Vagina (tissue), 2 donors: ENCODE data around the gene C4orf17. TPM values are rescaled to one million over a fixed set of nuclear protein-coding genes. Genes with fewer than 3 reads are reported as not detected.

Source experiments
- DNase-seq, 2 donors: peaks; one replicate each; pipeline ENCODE4 v3.0.0-alpha.2; 2017; ENCODE audit errors: extremely low spot score in 2 of 2
- H3K27ac ChIP-seq: fragments of 200-600 bp; sonication (generic); one replicate; pipeline ENCODE4 v1.5.1; 2019
- H3K27me3 ChIP-seq: fragments of 200-600 bp; sonication (generic); one replicate; pipeline ENCODE4 v1.5.1; 2019
- H3K36me3 ChIP-seq, 2 donors: fragments of 200-600 bp; sonication (generic); one replicate each; pipeline ENCODE4 v1.5.1; 2017 to 2019
- H3K4me1 ChIP-seq: fragments of 200-600 bp; sonication (generic); one replicate; pipeline ENCODE4 v1.5.1; 2019
- H3K4me3 ChIP-seq, 2 donors: fragments of 200-600 bp; sonication (generic); 1 replicate in 1 of 2; 2 replicates in 1 of 2; pipeline ENCODE4 v1.5.1; 2016 to 2019
- H3K9me3 ChIP-seq: fragments of 200-600 bp; sonication (generic); one replicate; pipeline ENCODE4 v1.5.1; 2019
- POLR2A ChIP-seq, 2 donors: fragments of 450-650 bp; IDR thresholded peaks; one replicate each; pipeline ENCODE4 v1.6.1; 2017; ENCODE audit warnings: antibody characterized with exemption in 2 of 2, mild to moderate bottlenecking in 2 of 2, moderate library complexity in 2 of 2
- POLR2AphosphoS5 ChIP-seq, 2 donors: sonication (generic); formaldehyde crosslinking; IDR thresholded peaks; one replicate each; pipeline ENCODE4 v1.9.0; 2017; ENCODE audit warnings: antibody characterized with exemption in 2 of 2, mild to moderate bottlenecking in 2 of 2, low read depth in 1 of 2; ENCODE audit not compliant: insufficient read depth in 1 of 2
- intact Hi-C: fragments of 100-400 bp; cut with DNase I; formaldehyde crosslinking; loops from one replicate; pipeline ENCODE4 v1.15.1; 2023
- total RNA-seq: library from RNA; depleted of rRNA; stranded (reverse); fragments of >200 nt; gene quantifications from one replicate; pipeline ENCODE4 v1.2.3, GENCODE V29; 2016
- TF ChIP-seq, protein P1 (sequence below), 3 experiments: fragments of 450-650 bp in 2 of 3; fragments of 200-600 bp in 1 of 3; sonication (generic) in 1 of 3; IDR thresholded peaks; one replicate each; pipeline ENCODE4 v1.5.1; 2017 to 2019; ENCODE audit warnings: antibody characterized with exemption in 3 of 3, mild to moderate bottlenecking in 2 of 3, moderate library complexity in 2 of 3

Gene C4orf17
- total RNA-seq, 1 donor from 2014 or later, result not detected

DNA sequence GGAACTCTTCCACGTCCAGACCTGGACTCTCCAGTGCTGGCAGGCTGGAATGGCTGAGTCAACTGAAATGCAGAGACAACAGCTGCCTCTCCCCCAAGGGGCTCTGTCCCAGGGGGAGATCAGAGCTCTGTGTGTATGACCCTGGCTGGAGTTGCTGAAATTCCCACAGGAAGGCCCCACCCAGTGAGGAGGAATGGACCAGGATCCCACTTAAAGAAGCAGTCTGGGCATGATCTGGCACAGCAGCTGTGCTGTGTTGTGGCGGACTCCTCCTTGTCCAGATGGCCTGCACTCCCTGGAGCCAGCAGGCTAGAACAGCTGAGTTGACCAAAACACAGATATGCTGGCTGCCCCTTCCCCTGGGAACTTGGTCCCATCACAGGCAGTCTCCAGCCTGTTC lies 25.4 kb downstream of the C4orf17 start:
- DNase-seq, result no peak
- Histone ChIP-seq H3K9me3 (no peaks in the 10 kb centered on the region), H3K36me3 (no peaks in the 10 kb centered on the region), H3K27me3 (no peaks in the 10 kb centered on the region), H3K4me1 (no peaks in the 10 kb centered on the region), H3K4me3 (no peak overlapping the region), H3K27ac (no peak overlapping the region)
- intact Hi-C loops, result no loop called here
- TF ChIP-seq, protein P1, sequence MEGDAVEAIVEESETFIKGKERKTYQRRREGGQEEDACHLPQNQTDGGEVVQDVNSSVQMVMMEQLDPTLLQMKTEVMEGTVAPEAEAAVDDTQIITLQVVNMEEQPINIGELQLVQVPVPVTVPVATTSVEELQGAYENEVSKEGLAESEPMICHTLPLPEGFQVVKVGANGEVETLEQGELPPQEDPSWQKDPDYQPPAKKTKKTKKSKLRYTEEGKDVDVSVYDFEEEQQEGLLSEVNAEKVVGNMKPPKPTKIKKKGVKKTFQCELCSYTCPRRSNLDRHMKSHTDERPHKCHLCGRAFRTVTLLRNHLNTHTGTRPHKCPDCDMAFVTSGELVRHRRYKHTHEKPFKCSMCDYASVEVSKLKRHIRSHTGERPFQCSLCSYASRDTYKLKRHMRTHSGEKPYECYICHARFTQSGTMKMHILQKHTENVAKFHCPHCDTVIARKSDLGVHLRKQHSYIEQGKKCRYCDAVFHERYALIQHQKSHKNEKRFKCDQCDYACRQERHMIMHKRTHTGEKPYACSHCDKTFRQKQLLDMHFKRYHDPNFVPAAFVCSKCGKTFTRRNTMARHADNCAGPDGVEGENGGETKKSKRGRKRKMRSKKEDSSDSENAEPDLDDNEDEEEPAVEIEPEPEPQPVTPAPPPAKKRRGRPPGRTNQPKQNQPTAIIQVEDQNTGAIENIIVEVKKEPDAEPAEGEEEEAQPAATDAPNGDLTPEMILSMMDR (IDR thresholded peaks at IDR 0.05), result no peak

DNA sequence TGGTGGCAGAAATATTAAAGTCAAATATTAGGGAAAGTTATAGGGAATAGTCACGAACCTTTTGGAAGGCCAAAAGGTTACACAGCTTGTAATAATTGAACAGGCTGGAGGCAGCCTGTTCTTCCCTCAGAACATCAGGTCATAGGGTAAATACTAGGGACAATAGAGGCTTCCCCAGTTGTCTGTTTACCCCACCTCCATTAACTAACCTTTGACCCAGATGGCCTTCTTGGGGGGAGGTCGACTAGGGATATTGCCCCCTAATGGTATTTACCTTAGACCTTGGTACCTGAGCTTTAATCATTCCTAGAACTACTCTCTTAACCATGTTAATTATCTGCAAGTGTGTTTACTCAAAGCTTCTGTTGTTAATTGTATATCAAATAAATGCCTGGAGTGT lies 26.0 kb downstream of the C4orf17 start:
- TF ChIP-seq, protein P1 (IDR thresholded peaks at IDR 0.05), result no peak
- TF ChIP-seq POLR2AphosphoS5 (IDR thresholded peaks at IDR 0.05; ENCODE audit: insufficient read depth in 1 of 2, low read depth in 1 of 2), result no peak
- TF ChIP-seq POLR2A (IDR thresholded peaks at IDR 0.05), result no peak
- H3K27ac ChIP-seq, result no peak overlapping the region
- no peaks in the 10 kb centered on the region for H3K36me3 ChIP-seq
- DNase-seq, result no peak
- intact Hi-C loops, result no loop called here
- no peaks in the 10 kb centered on the region for H3K4me1 ChIP-seq
- no peaks in the 10 kb centered on the region for H3K27me3 ChIP-seq
- H3K9me3 ChIP-seq, result no peaks in the 10 kb centered on the region
- H3K4me3 ChIP-seq, result no peak overlapping the region

DNA sequence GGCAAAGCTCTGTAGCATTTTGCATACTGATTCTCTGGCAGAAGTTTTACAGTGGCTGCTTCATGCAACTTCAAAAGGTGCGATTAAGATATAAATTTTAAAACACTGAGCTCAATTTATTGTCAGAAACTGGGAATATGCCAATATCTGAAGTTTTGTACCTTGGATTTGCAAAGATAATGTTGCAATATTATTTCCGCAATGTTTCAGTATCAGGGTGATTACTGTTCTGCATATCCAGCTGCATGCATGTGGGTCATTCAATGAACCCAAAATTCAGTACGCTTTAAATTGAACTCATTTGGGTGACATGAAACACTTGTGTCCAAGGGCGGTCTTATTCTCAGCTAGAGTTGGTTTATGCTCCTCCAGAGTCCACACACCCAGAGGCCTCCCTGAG lies 26.9 kb downstream of the C4orf17 start:
- no peaks in the 10 kb centered on the region for H3K9me3 ChIP-seq
- H3K36me3 ChIP-seq, result no peaks in the 10 kb centered on the region
- H3K4me3 ChIP-seq, result no peak overlapping the region
- no peak overlapping the region for H3K27ac ChIP-seq
- H3K27me3 ChIP-seq, result no peaks in the 10 kb centered on the region
- intact Hi-C loops, result no loop called here
- no peaks in the 10 kb centered on the region for H3K4me1 ChIP-seq
- TF ChIP-seq, protein P1 (IDR thresholded peaks at IDR 0.05), result no peak
- no peak for DNase-seq

DNA sequence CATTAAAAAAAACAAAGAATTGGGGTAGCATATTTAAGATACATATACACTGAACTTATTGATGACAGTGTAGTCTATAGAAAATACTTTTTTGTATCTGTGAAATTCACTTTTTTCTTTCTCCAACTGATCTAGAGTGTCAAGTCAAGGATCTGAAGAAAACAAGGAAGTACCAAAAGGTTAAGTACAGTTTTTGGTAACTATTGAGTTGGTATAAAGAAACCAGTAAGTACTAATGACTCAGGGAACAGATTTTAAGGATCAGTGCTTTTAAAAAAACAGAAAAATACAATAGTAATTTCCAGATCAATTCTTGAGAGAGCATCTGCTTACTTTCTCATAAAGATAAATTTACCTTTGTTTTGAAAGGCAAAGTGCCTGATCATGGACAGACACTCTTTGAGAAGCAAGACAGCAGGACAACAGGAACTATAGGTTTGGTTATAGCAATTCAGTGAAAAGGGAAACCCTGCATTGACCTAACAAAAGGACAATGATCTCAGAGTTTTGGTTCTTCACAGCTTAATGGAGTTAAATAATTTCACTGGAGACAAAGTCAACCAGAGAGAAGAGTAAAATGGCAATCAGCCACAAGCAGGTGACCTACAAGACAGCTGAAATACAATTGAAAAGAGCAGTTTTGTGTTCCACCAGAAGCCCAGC lies 29.6 kb downstream of the C4orf17 start:
- intact Hi-C loops, result no loop called here
- no peak for DNase-seq
- H3K4me3 ChIP-seq, result no peak overlapping the region
- no peaks in the 10 kb centered on the region for H3K9me3 ChIP-seq
- H3K27me3 ChIP-seq, result no peaks in the 10 kb centered on the region
- no peak overlapping the region for H3K27ac ChIP-seq
- no peaks in the 10 kb centered on the region for H3K4me1 ChIP-seq
- TF ChIP-seq, protein P1 (IDR thresholded peaks at IDR 0.05), result no peak
- TF ChIP-seq POLR2AphosphoS5 (IDR thresholded peaks at IDR 0.05; ENCODE audit: insufficient read depth in 1 of 2, low read depth in 1 of 2) (no peak), POLR2A (IDR thresholded peaks at IDR 0.05) (no peak)
- no peaks in the 10 kb centered on the region for H3K36me3 ChIP-seq

DNA sequence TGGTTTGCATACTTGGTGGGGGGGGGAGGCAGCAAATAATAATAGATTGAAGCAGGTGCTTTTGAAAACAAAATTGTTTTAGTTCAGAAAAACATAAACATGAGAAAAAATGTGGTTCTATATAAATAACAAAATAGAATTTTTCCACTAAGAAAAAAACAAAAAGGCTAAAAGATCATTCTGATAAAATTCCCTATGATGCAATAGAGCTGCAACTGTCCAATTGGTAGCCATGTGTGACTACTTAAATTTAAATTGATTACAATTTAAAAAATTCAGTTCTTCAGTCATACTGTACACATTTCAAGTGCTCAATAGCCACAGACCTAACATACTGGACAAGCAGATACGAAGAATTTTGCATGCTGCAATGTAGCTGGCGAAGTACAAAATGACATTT lies 42.1 kb downstream of the C4orf17 start:
- no peak for TF ChIP-seq POLR2A (IDR thresholded peaks at IDR 0.05)
- TF ChIP-seq, protein P1 (IDR thresholded peaks at IDR 0.05), result no peak
- no peak for TF ChIP-seq POLR2AphosphoS5 (IDR thresholded peaks at IDR 0.05; ENCODE audit: insufficient read depth in 1 of 2, low read depth in 1 of 2)
- Histone ChIP-seq H3K27ac (no peak overlapping the region), H3K9me3 (no peaks in the 10 kb centered on the region), H3K36me3 (no peaks in the 10 kb centered on the region), H3K4me1 (no peaks in the 10 kb centered on the region), H3K4me3 (no peak overlapping the region), H3K27me3 (no peaks in the 10 kb centered on the region)
- DNase-seq, result no peak
- intact Hi-C loops, result no loop called here
